IMR-90 (cell line): Measurements from ENCODE around the gene SPCS3. TPM values are rescaled to one million over a fixed set of nuclear protein-coding genes. Genes with fewer than 3 reads are reported as not detected.

ENCODE experiments used
- ATAC-seq: fragments of 200-7000 bp; cut with Tn5 transposase; 2 replicates; pipeline ENCODE4 v1.9.1; 2020; ENCODE audit warnings: low read depth, mild to moderate bottlenecking, moderate library complexity
- BruUV-seq: library from RNA; stranded (reverse); fragments of 400-500 nt; replicated peaks from 2 replicates; lab custom pipeline; 2021; lab: Mats Ljungman, UMichigan
- CTCF ChIA-PET: fragments of 300-600 bp; formaldehyde crosslinking; extraction: SDS; loops from one replicate; lab custom pipeline; 2021; ENCODE audit warnings: antibody characterized with exemption; lab: Yijun Ruan, JAX
- POLR2A ChIA-PET: fragments of 300-600 bp; sonication (Branson Sonifier 250); formaldehyde crosslinking; loops from one replicate; lab custom pipeline; 2022; ENCODE audit warnings: antibody characterized with exemption; ENCODE audit not compliant: unreplicated experiment; lab: Charles Lee
- DNase-seq: peaks from one replicate; pipeline ENCODE4 v3.0.0; 2013
- H2AFZ ChIP-seq: replicated peaks from 2 replicates; pipeline ENCODE3; 2013; ENCODE audit warnings: low read length, mild to moderate bottlenecking; ENCODE audit not compliant: poor library complexity
- H2AK5ac ChIP-seq: 2 replicates; pipeline ENCODE4 v1.6.1; 2013; ENCODE audit warnings: low read depth, low read length, inconsistent platforms
- H2AK9ac ChIP-seq: replicated peaks from 2 replicates; pipeline ENCODE3; 2013; ENCODE audit warnings: mild to moderate bottlenecking, low read depth, low read length, moderate library complexity; ENCODE audit not compliant: poor library complexity
- H2BK120ac ChIP-seq: 2 replicates; pipeline ENCODE4 v1.6.1; 2013; ENCODE audit warnings: low read depth, low read length, inconsistent platforms
- H2BK15ac ChIP-seq: 3 replicates; pipeline ENCODE4 v1.6.1; 2013; ENCODE audit warnings: low read depth, low read length, inconsistent platforms
- H2BK20ac ChIP-seq: 2 replicates; pipeline ENCODE4 v1.6.1; 2013; ENCODE audit warnings: low read depth, mild to moderate bottlenecking, inconsistent platforms, low read length, moderate library complexity
- H2BK5ac ChIP-seq: 2 replicates; pipeline ENCODE4 v1.6.1; 2013; ENCODE audit warnings: mild to moderate bottlenecking, low read depth, low read length, inconsistent platforms; ENCODE audit not compliant: poor library complexity, severe bottlenecking
- H3K14ac ChIP-seq: replicated peaks from 2 replicates; pipeline ENCODE4 v1.6.1; 2013; ENCODE audit warnings: low read depth, low read length, inconsistent platforms
- H3K18ac ChIP-seq: 2 replicates; pipeline ENCODE4 v1.6.1; 2013; ENCODE audit warnings: low read depth, low read length, control low read depth
- H3K23ac ChIP-seq: 2 replicates; pipeline ENCODE4 v1.6.1; 2013; ENCODE audit warnings: low read depth, low read length, inconsistent platforms
- H3K27ac ChIP-seq: 2 replicates; pipeline ENCODE4 v1.5.1; 2013; ENCODE audit warnings: mild to moderate bottlenecking, control low read depth, low read length; ENCODE audit not compliant: insufficient read depth
- H3K27me3 ChIP-seq: 2 replicates; pipeline ENCODE4 v1.6.1; 2013; ENCODE audit warnings: low read length; ENCODE audit not compliant: control insufficient read depth, insufficient read depth
- H3K36me3 ChIP-seq: 2 replicates; pipeline ENCODE4 v1.6.1; 2013; ENCODE audit warnings: low read length, mixed read lengths; ENCODE audit not compliant: control insufficient read depth, insufficient read depth
- H3K4ac ChIP-seq: 2 replicates; pipeline ENCODE4 v1.6.1; 2013; ENCODE audit warnings: low read depth, low read length, inconsistent platforms
- H3K4me1 ChIP-seq: 2 replicates; pipeline ENCODE4 v1.6.1; 2013; ENCODE audit warnings: low read length, mixed read lengths; ENCODE audit not compliant: control insufficient read depth, insufficient read depth
- H3K4me2 ChIP-seq: 2 replicates; pipeline ENCODE4 v1.6.1; 2013; ENCODE audit warnings: low read depth, mild to moderate bottlenecking, control low read depth, low read length, moderate library complexity
- H3K4me3 ChIP-seq: 2 replicates; pipeline ENCODE4 v1.5.1; 2013; ENCODE audit warnings: low read depth, mild to moderate bottlenecking, control low read depth, low read length, moderate library complexity; ENCODE audit not compliant: insufficient read depth
- H3K56ac ChIP-seq: 2 replicates; pipeline ENCODE4 v1.6.1; 2013; ENCODE audit warnings: low read length, inconsistent platforms; ENCODE audit not compliant: insufficient read depth; ENCODE audit errors: extremely low read depth
- H3K79me1 ChIP-seq, 2 experiments: 2 replicates each; pipeline ENCODE4 v1.6.1; 2013; ENCODE audit warnings: low read length in 2 of 2, inconsistent platforms in 1 of 2, low read depth in 1 of 2
- H3K9ac ChIP-seq: 2 replicates; pipeline ENCODE4 v1.6.1; 2013; ENCODE audit warnings: low read depth, low read length, control low read depth
- H3K9me1 ChIP-seq: 2 replicates; pipeline ENCODE4 v1.6.1; 2013; ENCODE audit warnings: low read length, inconsistent platforms; ENCODE audit not compliant: insufficient read depth
- H3K9me3 ChIP-seq: 2 replicates; pipeline ENCODE4 v1.6.1; 2013; ENCODE audit warnings: low read length; ENCODE audit not compliant: control insufficient read depth, insufficient read depth
- H4K20me1 ChIP-seq: 2 replicates; pipeline ENCODE4 v1.6.1; 2013; ENCODE audit warnings: low read length, inconsistent platforms; ENCODE audit not compliant: insufficient read depth
- H4K5ac ChIP-seq: 2 replicates; pipeline ENCODE4 v1.6.1; 2013; ENCODE audit warnings: mild to moderate bottlenecking, low read depth, low read length, control low read depth
- H4K8ac ChIP-seq, 2 experiments: 2 replicates each; pipeline ENCODE4 v1.6.1; 2013; ENCODE audit warnings: low read depth in 2 of 2, low read length in 2 of 2, control low read depth in 1 of 2, inconsistent platforms in 1 of 2
- H4K91ac ChIP-seq: 2 replicates; pipeline ENCODE4 v1.6.1; 2013; ENCODE audit warnings: low read depth, low read length, inconsistent platforms; ENCODE audit not compliant: insufficient read depth
- BHLHE40 ChIP-seq: fragments of 150-350 bp; IDR thresholded peaks from 2 replicates; pipeline ENCODE4 v1.6.1; 2016; ENCODE audit warnings: mild to moderate bottlenecking, low read depth, low read length
- CEBPB ChIP-seq: IDR thresholded peaks from 2 replicates; pipeline ENCODE4 v1.6.1; 2012; ENCODE audit warnings: low read depth, low read length, improper control_type of control experiment
- CHD1 ChIP-seq: IDR thresholded peaks from 2 replicates; pipeline ENCODE4 v1.6.1; 2012; ENCODE audit warnings: low read depth, low read length, improper control_type of control experiment
- FOS ChIP-seq: fragments of 150-350 bp; IDR thresholded peaks from 2 replicates; pipeline ENCODE4 v1.6.1; 2016; ENCODE audit warnings: low read depth, low read length
- MXI1 ChIP-seq: IDR thresholded peaks from 2 replicates; pipeline ENCODE4 v1.6.1; 2012; ENCODE audit warnings: low read depth, mild to moderate bottlenecking, low read length, moderate library complexity, borderline replicate concordance
- NFE2L2 ChIP-seq: fragments of 150-350 bp; IDR thresholded peaks from 2 replicates; pipeline ENCODE4 v1.6.1; 2016; ENCODE audit warnings: low read depth, mild to moderate bottlenecking, low read length
- POLR2A ChIP-seq: IDR thresholded peaks from 2 replicates; pipeline ENCODE4 v1.6.1; 2012; ENCODE audit warnings: mild to moderate bottlenecking, low read depth, low read length
- RAD21 ChIP-seq: IDR thresholded peaks from 2 replicates; pipeline ENCODE4 v1.6.1; 2012; ENCODE audit warnings: low read length, improper control_type of control experiment
- RFX5 ChIP-seq: IDR thresholded peaks from 2 replicates; pipeline ENCODE4 v1.8.0; 2012; ENCODE audit warnings: low read depth, mild to moderate bottlenecking, low read length, moderate library complexity
- SMC3 ChIP-seq: fragments of 150-350 bp; IDR thresholded peaks from 2 replicates; pipeline ENCODE4 v1.6.1; 2016; ENCODE audit warnings: low read depth, mild to moderate bottlenecking, antibody characterized with exemption, low read length, moderate library complexity
- USF2 ChIP-seq: fragments of 150-350 bp; IDR thresholded peaks from 2 replicates; pipeline ENCODE4 v1.6.1; 2017; ENCODE audit warnings: mild to moderate bottlenecking, antibody characterized with exemption, low read length, low read depth
- WGBS, 2 experiments: methylation state at CpG; one replicate each; pipeline versions ENCODE4 v1.1.5 to v1.1.7; 2013; ENCODE audit warnings: missing lambda C conversion rate in 2 of 2; ENCODE audit not compliant: insufficient read length in 1 of 2; ENCODE audit errors: extremely low coverage in 2 of 2; 5-methylcytosine and 5-hydroxymethylcytosine counted together
- dilution Hi-C: fragments of 300-500 bp; cut with HindIII; formaldehyde crosslinking; loops from one replicate; pipeline ENCODE4 v1.14.3; 2018; ENCODE audit warnings: low sequenced_read_pairs; ENCODE audit not compliant: unreplicated experiment
- in situ Hi-C: fragments of 300-500 bp; cut with MboI; formaldehyde crosslinking; loops from 3 replicates; pipeline ENCODE4 v1.14.3; 2019; ENCODE audit warnings: low sequenced_read_pairs, inconsistent platforms, mixed read lengths
- intact Hi-C: fragments of 100-400 bp; cut with micrococcal nuclease; formaldehyde crosslinking; loops from 2 replicates; pipeline ENCODE4 v1.10.0; 2022
- polyA plus RNA-seq, 3 experiments: library from polyadenylated mRNA; depleted of rRNA; stranded (reverse); fragments of >200 nt; gene quantifications; 2 replicates each; pipeline ENCODE4 v1.2.3, GENCODE V29; 2012; ENCODE audit warnings: low replicate concordance in 1 of 3
- total RNA-seq: library from RNA; depleted of rRNA; stranded (reverse); fragments of >200 nt; gene quantifications from 2 replicates; pipeline ENCODE4 v1.2.3, GENCODE V29; 2012
- TF ChIP-seq, protein P1 (sequence below): fragments of 150-350 bp; IDR thresholded peaks from 2 replicates; pipeline ENCODE4 v1.6.1; 2016; ENCODE audit warnings: low read depth, mild to moderate bottlenecking, low read length, moderate library complexity, borderline replicate concordance

The SPCS3 gene
- total and polyA plus RNA-seq, 2 of the 4 experiments (the other 2 are of a cell fraction) = 41.6 to 77.4 TPM

DNA sequence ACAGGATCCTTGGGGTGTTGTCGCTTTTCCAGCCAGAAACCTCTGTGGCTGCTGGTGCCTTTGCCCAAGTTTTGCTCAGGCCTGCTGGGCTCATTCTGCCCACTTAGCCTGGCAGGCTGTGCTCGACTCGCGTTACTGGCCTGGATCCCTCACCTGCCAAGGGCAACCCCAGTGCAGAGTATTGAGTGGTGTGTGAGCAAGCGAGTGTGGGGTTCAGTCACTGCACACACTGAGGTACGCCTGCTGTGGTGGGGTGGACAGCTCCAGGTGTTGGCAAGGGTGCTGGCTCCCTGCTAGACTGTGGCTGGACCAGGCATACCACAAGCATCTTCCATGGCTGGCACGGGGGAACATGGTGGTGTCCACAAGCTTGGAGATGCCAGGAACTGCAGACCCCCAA is 22.6 kb downstream of the SPCS3 start:
- no peak overlapping the region for H4K91ac ChIP-seq
- CTCF ChIA-PET = interaction anchor here (1.1 kb wide), 1 partner anchor 83 kb away, joined by 3 read pairs; no protein-coding TSS in a partner anchor
- no peak overlapping the region for H3K23ac ChIP-seq

More for the DNA sequence above, 22.6 kb downstream of the SPCS3 start:
- H2BK15ac ChIP-seq = no peak overlapping the region
- no peak for DNase-seq
- peaks cover 24% of the 10 kb centered on the region for H3K9me3 ChIP-seq
- intact Hi-C loops (no loop called here), dilution Hi-C loops (no loop called here), in situ Hi-C loops (loop anchor here (25.0 kb wide), 3 partner anchors 780 to 1980 kb away; no protein-coding TSS in a partner anchor)
- H3K4ac ChIP-seq = no peak overlapping the region
- H2AK5ac ChIP-seq = peak overlapping the region; percentile 5; the same call in 1 of the 2 replicates
- H4K20me1 ChIP-seq = no peaks in the 10 kb centered on the region
- H3K4me2 ChIP-seq = no peak overlapping the region
- H3K27ac ChIP-seq = no peak overlapping the region
- 100% methylated on average over 2 of the region's 7 CpGs; no CpG with 5 or more reads in 1 of the 2 experiments for WGBS, 2 experiments
- H2AFZ ChIP-seq = peak overlapping the region; percentile 5
- H3K9ac ChIP-seq = no peak overlapping the region
- no peak overlapping the region for H2AK9ac ChIP-seq
- H2BK5ac ChIP-seq = no peak overlapping the region
- no peak overlapping the region for H3K18ac ChIP-seq
- peaks cover 7% of the 10 kb centered on the region for H3K36me3 ChIP-seq
- H2BK120ac ChIP-seq = no peak overlapping the region
- H3K79me1 ChIP-seq = peaks cover 4 to 22% of the 10 kb centered on the region in 2 experiments; a peak in 3 of 4 replicates
- H4K5ac ChIP-seq = no peak overlapping the region
- ATAC-seq = no peak
- no peak overlapping the region for H3K4me3 ChIP-seq
- TF ChIP-seq BHLHE40 (no peak), RFX5 (no peak), NFE2L2 (no peak), SMC3 (no peak), MXI1 (no peak), POLR2A (no peak), CHD1 (no peak), FOS (no peak), CEBPB (no peak), USF2 (no peak), RAD21 (no peak)
- TF ChIP-seq, protein P1, sequence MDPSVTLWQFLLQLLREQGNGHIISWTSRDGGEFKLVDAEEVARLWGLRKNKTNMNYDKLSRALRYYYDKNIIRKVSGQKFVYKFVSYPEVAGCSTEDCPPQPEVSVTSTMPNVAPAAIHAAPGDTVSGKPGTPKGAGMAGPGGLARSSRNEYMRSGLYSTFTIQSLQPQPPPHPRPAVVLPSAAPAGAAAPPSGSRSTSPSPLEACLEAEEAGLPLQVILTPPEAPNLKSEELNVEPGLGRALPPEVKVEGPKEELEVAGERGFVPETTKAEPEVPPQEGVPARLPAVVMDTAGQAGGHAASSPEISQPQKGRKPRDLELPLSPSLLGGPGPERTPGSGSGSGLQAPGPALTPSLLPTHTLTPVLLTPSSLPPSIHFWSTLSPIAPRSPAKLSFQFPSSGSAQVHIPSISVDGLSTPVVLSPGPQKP = no peak
- H3K4me1 ChIP-seq = peaks cover 7% of the 10 kb centered on the region
- H2BK20ac ChIP-seq = no peak overlapping the region
- H3K56ac ChIP-seq = no peak overlapping the region
- no TSS peak for BruUV-seq
- H3K9me1 ChIP-seq = peaks cover 2% of the 10 kb centered on the region
- no peak overlapping the region for H3K14ac ChIP-seq
- no peaks in the 10 kb centered on the region for H3K27me3 ChIP-seq
- H4K8ac ChIP-seq = no peak overlapping the region
- POLR2A ChIA-PET = no interaction called here
